ENCODE results near the gene FSHR. TPM values are rescaled to one million over a fixed set of nuclear protein-coding genes. Genes with fewer than 3 reads are reported as not detected.

The FSHR gene
- total and polyA plus RNA-seq, 2 of the 4 experiments (the other 2 are of a cell fraction) = not detected

DNA sequence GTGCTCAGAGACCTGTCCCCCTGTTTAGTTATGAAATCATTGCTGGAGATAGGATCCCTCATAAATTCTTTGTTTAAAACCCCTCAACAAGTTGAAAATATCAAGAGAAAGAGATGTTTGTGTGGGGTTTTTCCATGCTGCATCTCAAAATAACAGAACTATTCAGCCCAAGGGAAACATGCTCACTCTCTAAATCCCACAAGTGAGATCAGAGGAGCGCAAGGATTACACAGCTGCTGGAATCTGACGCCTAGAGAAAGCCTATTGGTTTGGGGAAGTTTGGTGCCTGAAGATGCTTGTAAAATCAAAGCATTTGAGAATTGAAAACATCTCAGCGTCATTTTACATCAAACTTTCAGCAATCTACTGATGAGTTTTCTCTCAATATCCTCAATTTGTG, 7.9 kb downstream of the FSHR start:
- ATAC-seq (ENCODE audit: low read depth) = no peak
- no peaks in the 10 kb centered on the region for H3K27me3 ChIP-seq (ENCODE audit: control insufficient read depth, insufficient read depth, low read length)
- no peak overlapping the region for H2BK15ac ChIP-seq (ENCODE audit: low read depth, low read length)
- no peak overlapping the region for H3K4me3 ChIP-seq (ENCODE audit: insufficient read depth, low read depth, low read length)
- H2BK5ac ChIP-seq (ENCODE audit: low read depth, low read length, poor library complexity, severe bottlenecking) = no peak overlapping the region
- no peak overlapping the region for H3K23ac ChIP-seq (ENCODE audit: low read depth, low read length)
- no peak overlapping the region for H3K4ac ChIP-seq (ENCODE audit: low read depth, low read length)
- no peak overlapping the region for H3K18ac ChIP-seq (ENCODE audit: low read depth, low read length)
- H2AK5ac ChIP-seq (ENCODE audit: low read depth, low read length) = no peak overlapping the region
- no peaks in the 10 kb centered on the region for H4K20me1 ChIP-seq (ENCODE audit: insufficient read depth, low read length)
- in situ Hi-C loops (cut with MboI; ENCODE audit: low sequenced_read_pairs) = no loop called here
- ChIA-PET CTCF (no interaction called here), POLR2A (ENCODE audit: unreplicated experiment) (no interaction called here)
- H3K4me1 ChIP-seq (ENCODE audit: control insufficient read depth, insufficient read depth, low read length) = no peaks in the 10 kb centered on the region
- H2BK20ac ChIP-seq (ENCODE audit: low read depth, low read length) = no peak overlapping the region
- no peak overlapping the region for H2AFZ ChIP-seq (replicated peaks; ENCODE audit: low read length, poor library complexity)
- H3K9me1 ChIP-seq (ENCODE audit: insufficient read depth, low read length) = no peaks in the 10 kb centered on the region
- intact Hi-C loops (cut with micrococcal nuclease) = no loop called here
- no peak overlapping the region for H3K14ac ChIP-seq (replicated peaks; ENCODE audit: low read depth, low read length)
- no peak for DNase-seq
- H4K91ac ChIP-seq (ENCODE audit: insufficient read depth, low read depth, low read length) = no peak overlapping the region
- H3K4me2 ChIP-seq (ENCODE audit: low read depth, low read length) = no peak overlapping the region
- H3K56ac ChIP-seq (ENCODE audit: extremely low read depth, insufficient read depth, low read length) = no peak overlapping the region
- H2AK9ac ChIP-seq (replicated peaks; ENCODE audit: low read depth, low read length, poor library complexity) = no peak overlapping the region
- H3K27ac ChIP-seq (ENCODE audit: insufficient read depth, low read length) = no peak overlapping the region
- no peak overlapping the region for H2BK120ac ChIP-seq (ENCODE audit: low read depth, low read length)
- no peaks in the 10 kb centered on the region for H3K79me1 ChIP-seq (ENCODE audit: low read depth in 1 of 2, low read length in 2 of 2)
- H3K36me3 ChIP-seq (ENCODE audit: control insufficient read depth, insufficient read depth, low read length) = no peaks in the 10 kb centered on the region
- no peak overlapping the region for H3K9ac ChIP-seq (ENCODE audit: low read depth, low read length)
- H4K5ac ChIP-seq (ENCODE audit: low read depth, low read length) = no peak overlapping the region
- no peak overlapping the region for H4K8ac ChIP-seq (ENCODE audit: low read depth in 2 of 2, low read length in 2 of 2)
- no CpG with 5 or more reads among the region's 3 CpGs for WGBS, 2 experiments (ENCODE audit: extremely low coverage in 2 of 2, insufficient read length in 1 of 2)
- dilution Hi-C loops (cut with HindIII; ENCODE audit: low sequenced_read_pairs, unreplicated experiment) = no loop called here
- H3K9me3 ChIP-seq (ENCODE audit: control insufficient read depth, insufficient read depth, low read length) = peaks cover 2% of the 10 kb centered on the region; the same call in 1 of the 2 replicates
- TF ChIP-seq, protein P1, sequence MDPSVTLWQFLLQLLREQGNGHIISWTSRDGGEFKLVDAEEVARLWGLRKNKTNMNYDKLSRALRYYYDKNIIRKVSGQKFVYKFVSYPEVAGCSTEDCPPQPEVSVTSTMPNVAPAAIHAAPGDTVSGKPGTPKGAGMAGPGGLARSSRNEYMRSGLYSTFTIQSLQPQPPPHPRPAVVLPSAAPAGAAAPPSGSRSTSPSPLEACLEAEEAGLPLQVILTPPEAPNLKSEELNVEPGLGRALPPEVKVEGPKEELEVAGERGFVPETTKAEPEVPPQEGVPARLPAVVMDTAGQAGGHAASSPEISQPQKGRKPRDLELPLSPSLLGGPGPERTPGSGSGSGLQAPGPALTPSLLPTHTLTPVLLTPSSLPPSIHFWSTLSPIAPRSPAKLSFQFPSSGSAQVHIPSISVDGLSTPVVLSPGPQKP (IDR thresholded peaks at IDR 0.05; ENCODE audit: borderline replicate concordance, low read depth, low read length) = no peak
- no peak for TF ChIP-seq BHLHE40 (IDR thresholded peaks at IDR 0.05; ENCODE audit: low read depth, low read length)
- TF ChIP-seq RAD21 (IDR thresholded peaks at IDR 0.05; ENCODE audit: low read length) = no peak
- TF ChIP-seq CEBPB (IDR thresholded peaks at IDR 0.05; ENCODE audit: low read depth, low read length) = no peak
- TF ChIP-seq, protein P2, sequence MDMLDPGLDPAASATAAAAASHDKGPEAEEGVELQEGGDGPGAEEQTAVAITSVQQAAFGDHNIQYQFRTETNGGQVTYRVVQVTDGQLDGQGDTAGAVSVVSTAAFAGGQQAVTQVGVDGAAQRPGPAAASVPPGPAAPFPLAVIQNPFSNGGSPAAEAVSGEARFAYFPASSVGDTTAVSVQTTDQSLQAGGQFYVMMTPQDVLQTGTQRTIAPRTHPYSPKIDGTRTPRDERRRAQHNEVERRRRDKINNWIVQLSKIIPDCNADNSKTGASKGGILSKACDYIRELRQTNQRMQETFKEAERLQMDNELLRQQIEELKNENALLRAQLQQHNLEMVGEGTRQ (IDR thresholded peaks at IDR 0.05; ENCODE audit: low read depth, low read length) = no peak
- no peak for TF ChIP-seq CHD1 (IDR thresholded peaks at IDR 0.05; ENCODE audit: low read depth, low read length)
- no peak for TF ChIP-seq MXI1 (IDR thresholded peaks at IDR 0.05; ENCODE audit: borderline replicate concordance, low read depth, low read length)
- no peak for TF ChIP-seq RFX5 (IDR thresholded peaks at IDR 0.05; ENCODE audit: low read depth, low read length)
- TF ChIP-seq MAFK (IDR thresholded peaks at IDR 0.05; ENCODE audit: low read depth, low read length) = no peak
- TF ChIP-seq FOS (IDR thresholded peaks at IDR 0.05; ENCODE audit: low read depth, low read length) = no peak
- no peak for TF ChIP-seq POLR2A (IDR thresholded peaks at IDR 0.05; ENCODE audit: low read depth, low read length)
- no peak for TF ChIP-seq RCOR1 (IDR thresholded peaks at IDR 0.05; ENCODE audit: insufficient replicate concordance, low read length)
- TF ChIP-seq SMC3 (IDR thresholded peaks at IDR 0.05; ENCODE audit: low read depth, low read length) = no peak
- TF ChIP-seq, protein P3, sequence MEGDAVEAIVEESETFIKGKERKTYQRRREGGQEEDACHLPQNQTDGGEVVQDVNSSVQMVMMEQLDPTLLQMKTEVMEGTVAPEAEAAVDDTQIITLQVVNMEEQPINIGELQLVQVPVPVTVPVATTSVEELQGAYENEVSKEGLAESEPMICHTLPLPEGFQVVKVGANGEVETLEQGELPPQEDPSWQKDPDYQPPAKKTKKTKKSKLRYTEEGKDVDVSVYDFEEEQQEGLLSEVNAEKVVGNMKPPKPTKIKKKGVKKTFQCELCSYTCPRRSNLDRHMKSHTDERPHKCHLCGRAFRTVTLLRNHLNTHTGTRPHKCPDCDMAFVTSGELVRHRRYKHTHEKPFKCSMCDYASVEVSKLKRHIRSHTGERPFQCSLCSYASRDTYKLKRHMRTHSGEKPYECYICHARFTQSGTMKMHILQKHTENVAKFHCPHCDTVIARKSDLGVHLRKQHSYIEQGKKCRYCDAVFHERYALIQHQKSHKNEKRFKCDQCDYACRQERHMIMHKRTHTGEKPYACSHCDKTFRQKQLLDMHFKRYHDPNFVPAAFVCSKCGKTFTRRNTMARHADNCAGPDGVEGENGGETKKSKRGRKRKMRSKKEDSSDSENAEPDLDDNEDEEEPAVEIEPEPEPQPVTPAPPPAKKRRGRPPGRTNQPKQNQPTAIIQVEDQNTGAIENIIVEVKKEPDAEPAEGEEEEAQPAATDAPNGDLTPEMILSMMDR (conservative IDR thresholded peaks at IDR 0.05; ENCODE audit: low read depth, low read length) = no peak
- no peak for TF ChIP-seq MAZ (IDR thresholded peaks at IDR 0.05; ENCODE audit: borderline replicate concordance, low read depth, low read length)
- TF ChIP-seq NFE2L2 (IDR thresholded peaks at IDR 0.05; ENCODE audit: low read depth, low read length) = no peak
- no TSS peak for BruUV-seq (replicated peaks)

Measured in IMR-90 (cell line).